ENCODE results near the gene APP.

The APP gene

DNA sequence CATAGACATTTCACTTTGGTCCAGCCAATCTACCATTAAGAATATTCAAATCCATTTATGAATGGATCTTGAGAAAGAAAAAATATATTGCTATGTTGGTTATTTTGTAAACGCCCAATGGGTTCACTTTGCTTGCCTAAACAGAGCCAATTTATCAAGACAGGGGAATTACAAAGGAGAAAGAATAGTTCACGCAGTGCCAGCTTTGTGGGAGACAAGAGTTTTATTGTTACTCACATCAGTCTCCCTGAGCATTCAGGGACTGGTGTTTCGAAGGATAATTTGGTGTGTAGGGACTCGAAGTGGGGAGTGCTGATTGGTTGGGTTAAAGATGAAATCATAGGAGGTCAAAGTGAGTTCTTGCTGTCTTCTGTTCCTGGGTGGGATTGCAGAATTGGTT lies 300.5 kb downstream of the APP start:
- peaks cover 3% of the 10 kb centered on the region for H3K4me1 ChIP-seq (ENCODE audit: control insufficient read depth, insufficient read depth, low read length)
- no peak overlapping the region for H3K9ac ChIP-seq (ENCODE audit: low read length)
- H3K4me3 ChIP-seq (ENCODE audit: low read length): no peak overlapping the region
- H3K9me3 ChIP-seq (ENCODE audit: control insufficient read depth, low read length): no peaks in the 10 kb centered on the region
- H3K36me3 ChIP-seq (ENCODE audit: control insufficient read depth, insufficient read depth, low read length): no peaks in the 10 kb centered on the region
- no peaks in the 10 kb centered on the region for H3K27me3 ChIP-seq (ENCODE audit: control insufficient read depth, insufficient read depth, low read length)

DNA sequence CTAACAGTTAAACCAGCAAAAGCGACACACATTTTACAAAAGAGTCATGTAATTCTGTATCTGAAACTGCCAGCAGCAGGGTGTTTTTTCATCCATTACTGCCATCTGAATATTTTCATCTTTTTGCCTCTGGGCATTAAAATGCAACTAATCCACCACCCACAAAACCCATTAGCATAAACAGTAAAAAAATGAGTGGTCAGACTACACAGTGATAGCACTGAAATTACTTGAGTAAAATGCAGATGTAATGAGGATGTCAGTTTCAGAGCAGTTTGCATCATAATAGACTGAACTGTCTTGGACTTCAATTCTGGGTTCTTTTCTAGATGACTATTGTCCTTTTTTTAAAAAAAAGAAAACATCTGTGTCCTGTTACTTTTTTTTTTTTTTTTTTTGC lies 303.5 kb downstream of the APP start:
- H3K9ac ChIP-seq (ENCODE audit: low read length): no peak overlapping the region
- H3K36me3 ChIP-seq (ENCODE audit: control insufficient read depth, insufficient read depth, low read length): no peaks in the 10 kb centered on the region
- H3K9me3 ChIP-seq (ENCODE audit: control insufficient read depth, low read length): no peaks in the 10 kb centered on the region
- H3K27me3 ChIP-seq (ENCODE audit: control insufficient read depth, insufficient read depth, low read length): no peaks in the 10 kb centered on the region
- H3K4me1 ChIP-seq (ENCODE audit: control insufficient read depth, insufficient read depth, low read length): no peaks in the 10 kb centered on the region
- H3K4me3 ChIP-seq (ENCODE audit: low read length): no peak overlapping the region

DNA sequence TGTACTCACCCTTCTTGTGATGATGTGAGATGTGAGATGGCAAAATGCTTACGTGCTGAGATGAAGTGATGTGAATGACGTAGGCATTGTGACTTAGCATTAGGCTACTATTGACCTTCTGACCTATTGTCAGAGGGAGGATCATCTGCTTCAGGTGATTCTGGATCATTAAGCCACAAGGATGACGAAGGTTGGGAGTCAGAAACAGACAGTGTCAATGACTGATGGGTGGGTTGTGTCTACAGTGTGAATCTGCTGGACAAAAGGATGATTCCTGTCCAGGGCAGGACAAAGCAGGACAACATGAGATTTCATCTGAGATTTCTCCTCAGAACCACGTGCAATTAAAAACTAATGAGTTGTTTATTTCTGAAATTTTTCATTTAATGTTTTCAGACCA lies 306.8 kb downstream of the APP start:
- Histone ChIP-seq H3K9ac (ENCODE audit: low read length) (no peak overlapping the region), H3K27me3 (ENCODE audit: control insufficient read depth, insufficient read depth, low read length) (no peaks in the 10 kb centered on the region), H3K36me3 (ENCODE audit: control insufficient read depth, insufficient read depth, low read length) (no peaks in the 10 kb centered on the region), H3K4me1 (ENCODE audit: control insufficient read depth, insufficient read depth, low read length) (no peaks in the 10 kb centered on the region), H3K9me3 (ENCODE audit: control insufficient read depth, low read length) (no peaks in the 10 kb centered on the region), H3K4me3 (ENCODE audit: low read length) (no peak overlapping the region)

DNA sequence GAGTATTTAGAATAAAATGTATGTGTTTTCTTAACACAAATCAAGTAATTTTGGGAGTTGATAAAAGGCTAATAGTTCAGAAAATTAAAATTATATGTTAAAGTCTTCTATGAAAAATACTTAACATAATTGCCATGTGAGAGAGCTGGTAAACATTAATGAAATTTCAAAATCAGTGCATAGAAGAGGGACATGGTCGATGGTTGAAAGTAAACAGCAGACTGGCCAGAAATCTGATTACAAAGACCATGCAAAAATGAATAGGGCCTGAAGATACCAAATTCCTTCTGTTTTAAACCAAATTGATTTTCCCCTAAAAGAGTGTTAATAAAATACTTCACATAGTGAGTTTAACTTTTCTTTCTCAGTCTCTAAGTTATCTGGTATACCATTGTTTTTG lies 307.5 kb downstream of the APP start:
- Histone ChIP-seq H3K4me3 (ENCODE audit: low read length) (no peak overlapping the region), H3K36me3 (ENCODE audit: control insufficient read depth, insufficient read depth, low read length) (no peaks in the 10 kb centered on the region), H3K4me1 (ENCODE audit: control insufficient read depth, insufficient read depth, low read length) (no peaks in the 10 kb centered on the region), H3K9ac (ENCODE audit: low read length) (no peak overlapping the region), H3K9me3 (ENCODE audit: control insufficient read depth, low read length) (no peaks in the 10 kb centered on the region), H3K27me3 (ENCODE audit: control insufficient read depth, insufficient read depth, low read length) (no peaks in the 10 kb centered on the region)

DNA sequence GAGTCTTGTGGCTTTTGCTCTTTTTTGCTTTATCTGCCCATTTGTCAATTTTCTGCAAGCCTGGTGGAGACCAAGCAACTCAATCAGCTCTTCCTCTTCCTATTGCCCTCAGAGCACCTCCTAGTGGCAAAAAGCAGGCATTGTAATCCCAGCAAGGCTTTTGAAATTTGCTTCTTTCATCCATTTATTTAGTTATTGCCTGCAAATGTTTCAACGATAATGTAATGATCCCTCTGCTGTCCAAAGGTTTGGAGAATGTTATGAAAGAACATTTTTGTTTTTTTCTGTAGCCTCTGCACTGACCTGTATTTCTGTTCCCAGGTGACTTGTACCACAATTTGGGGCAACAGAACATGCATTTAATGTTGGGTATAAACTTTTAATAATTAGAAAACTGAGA lies 308.0 kb downstream of the APP start:
- H3K36me3 ChIP-seq (ENCODE audit: control insufficient read depth, insufficient read depth, low read length): no peaks in the 10 kb centered on the region

DNA sequence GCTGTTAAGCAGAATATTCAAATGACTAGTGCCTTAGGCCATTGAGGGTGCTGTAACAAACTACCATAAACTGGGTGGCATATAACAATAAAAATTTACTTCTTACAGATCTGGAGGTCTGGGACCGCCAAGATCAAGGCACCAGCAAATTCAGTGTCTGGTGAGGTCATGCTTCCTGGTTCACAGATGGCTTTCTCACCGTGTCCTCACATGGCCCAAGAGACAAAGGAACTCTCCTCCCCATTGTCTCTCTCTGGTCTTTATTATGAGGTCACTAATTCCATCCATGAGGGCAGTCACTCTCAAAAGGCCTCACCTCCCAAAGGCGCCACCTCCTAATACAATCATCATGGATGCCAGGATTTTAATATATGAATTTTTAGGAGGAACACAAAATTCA lies 308.5 kb downstream of the APP start:
- Histone ChIP-seq H3K9ac (ENCODE audit: low read length) (no peak overlapping the region), H3K27me3 (ENCODE audit: control insufficient read depth, insufficient read depth, low read length) (no peaks in the 10 kb centered on the region), H3K4me3 (ENCODE audit: low read length) (no peak overlapping the region), H3K4me1 (ENCODE audit: control insufficient read depth, insufficient read depth, low read length) (no peaks in the 10 kb centered on the region), H3K9me3 (ENCODE audit: control insufficient read depth, low read length) (no peaks in the 10 kb centered on the region), H3K36me3 (ENCODE audit: control insufficient read depth, insufficient read depth, low read length) (no peaks in the 10 kb centered on the region)

More for the DNA sequence above, 308.0 kb downstream of the APP start:
- Histone ChIP-seq H3K4me1 (ENCODE audit: control insufficient read depth, insufficient read depth, low read length) (no peaks in the 10 kb centered on the region), H3K9ac (ENCODE audit: low read length) (no peak overlapping the region), H3K4me3 (ENCODE audit: low read length) (no peak overlapping the region), H3K9me3 (ENCODE audit: control insufficient read depth, low read length) (no peaks in the 10 kb centered on the region), H3K27me3 (ENCODE audit: control insufficient read depth, insufficient read depth, low read length) (no peaks in the 10 kb centered on the region)

DNA sequence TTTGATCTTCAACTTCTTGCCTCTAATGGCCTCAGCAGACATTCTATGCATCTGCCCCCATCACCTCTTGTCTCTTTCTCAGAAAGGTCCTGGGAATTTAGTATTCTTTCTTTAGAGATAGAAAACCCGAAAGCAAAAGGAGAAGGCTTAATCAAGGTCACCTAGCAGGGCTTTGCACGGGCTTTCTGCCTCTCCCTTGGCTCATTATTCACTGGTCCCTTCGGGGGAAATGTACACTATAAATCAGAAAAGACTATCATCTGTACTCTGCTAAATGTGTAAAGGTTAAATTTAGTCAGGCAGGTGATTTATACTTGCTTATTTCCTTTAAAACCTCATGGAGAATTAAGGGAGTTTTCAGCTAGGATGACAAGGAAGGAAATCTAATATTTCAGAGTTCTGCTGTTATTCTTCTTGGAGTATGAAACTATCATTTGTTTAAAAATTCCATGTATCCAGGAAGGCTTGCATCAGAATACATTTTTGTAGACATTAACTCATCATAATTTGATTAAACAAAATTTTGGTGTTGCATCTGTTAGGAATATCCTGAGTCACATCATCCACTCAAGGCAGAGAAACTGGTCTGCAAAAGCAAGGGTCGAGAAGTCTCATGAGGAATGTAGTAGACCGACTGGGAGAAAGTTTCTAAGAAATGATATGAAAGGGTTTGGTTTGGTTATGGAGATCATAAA lies 311.2 kb downstream of the APP start:
- no peaks in the 10 kb centered on the region for H3K36me3 ChIP-seq (ENCODE audit: control insufficient read depth, insufficient read depth, low read length)
- H3K27me3 ChIP-seq (ENCODE audit: control insufficient read depth, insufficient read depth, low read length): no peaks in the 10 kb centered on the region
- no peak overlapping the region for H3K4me3 ChIP-seq (ENCODE audit: low read length)
- no peaks in the 10 kb centered on the region for H3K9me3 ChIP-seq (ENCODE audit: control insufficient read depth, low read length)
- H3K9ac ChIP-seq (ENCODE audit: low read length): no peak overlapping the region
- H3K4me1 ChIP-seq (ENCODE audit: control insufficient read depth, insufficient read depth, low read length): no peaks in the 10 kb centered on the region

DNA sequence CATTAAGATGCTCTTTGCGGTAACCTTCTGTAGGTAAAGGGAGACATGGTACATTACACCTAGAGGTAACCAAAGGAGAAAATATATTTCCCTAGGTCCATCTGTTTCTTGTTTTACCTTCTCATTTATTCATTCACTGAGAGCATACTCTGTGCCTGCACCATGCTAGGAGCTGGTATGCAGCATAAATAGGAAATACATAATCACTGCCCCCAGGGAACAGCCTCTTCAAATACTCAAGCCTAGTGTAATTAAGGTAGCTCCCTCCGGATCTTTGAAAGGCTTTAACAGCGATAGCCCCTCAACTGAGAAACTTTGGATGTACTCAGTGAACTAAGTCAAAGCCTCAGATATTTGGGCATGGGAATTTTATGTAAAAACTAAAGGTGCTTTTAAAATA lies 312.2 kb downstream of the APP start:
- Histone ChIP-seq H3K27me3 (ENCODE audit: control insufficient read depth, insufficient read depth, low read length) (no peaks in the 10 kb centered on the region), H3K9me3 (ENCODE audit: control insufficient read depth, low read length) (no peaks in the 10 kb centered on the region), H3K9ac (ENCODE audit: low read length) (no peak overlapping the region), H3K36me3 (ENCODE audit: control insufficient read depth, insufficient read depth, low read length) (no peaks in the 10 kb centered on the region), H3K4me1 (ENCODE audit: control insufficient read depth, insufficient read depth, low read length) (no peaks in the 10 kb centered on the region), H3K4me3 (ENCODE audit: low read length) (no peak overlapping the region)

DNA sequence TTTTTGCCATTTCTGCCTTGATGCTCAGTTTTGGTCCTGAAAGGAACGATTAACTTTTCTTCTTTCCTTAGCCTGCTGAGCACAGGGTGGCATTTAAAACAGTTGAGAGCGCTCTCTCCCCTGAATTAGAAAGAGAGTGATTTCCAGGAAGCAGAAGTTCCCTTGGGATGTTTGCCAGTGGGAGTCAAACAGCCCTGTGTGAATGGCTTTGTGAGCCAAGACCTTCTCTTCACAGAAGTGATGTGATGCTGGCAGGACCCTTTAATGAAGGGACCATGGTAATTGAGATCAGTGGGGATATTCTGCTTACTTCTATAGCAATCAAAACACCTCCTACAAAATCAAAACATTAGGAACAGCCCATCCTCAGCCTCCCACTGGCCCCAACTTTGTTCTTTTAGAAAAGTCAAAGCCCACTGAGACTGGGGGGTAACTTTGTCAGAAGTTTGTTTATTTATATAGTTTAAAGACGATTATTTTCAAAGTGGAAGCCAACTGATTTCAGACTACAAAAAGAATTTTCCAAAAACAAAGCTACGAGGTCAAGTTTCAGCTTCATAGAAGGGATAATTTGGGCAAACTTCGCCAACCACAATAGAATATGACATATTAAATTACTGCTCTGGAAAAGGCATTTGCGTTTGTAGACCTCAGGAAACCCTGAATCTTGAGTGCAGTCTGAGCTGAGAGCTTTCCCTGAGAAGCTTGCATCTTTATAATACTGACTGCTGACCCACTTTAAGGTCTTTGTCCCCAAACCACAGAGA lies 313.1 kb downstream of the APP start:
- no peak overlapping the region for H3K9ac ChIP-seq (ENCODE audit: low read length)
- H3K9me3 ChIP-seq (ENCODE audit: control insufficient read depth, low read length): no peaks in the 10 kb centered on the region
- H3K27me3 ChIP-seq (ENCODE audit: control insufficient read depth, insufficient read depth, low read length): no peaks in the 10 kb centered on the region
- no peaks in the 10 kb centered on the region for H3K36me3 ChIP-seq (ENCODE audit: control insufficient read depth, insufficient read depth, low read length)
- no peak overlapping the region for H3K4me3 ChIP-seq (ENCODE audit: low read length)
- H3K4me1 ChIP-seq (ENCODE audit: control insufficient read depth, insufficient read depth, low read length): no peaks in the 10 kb centered on the region

DNA sequence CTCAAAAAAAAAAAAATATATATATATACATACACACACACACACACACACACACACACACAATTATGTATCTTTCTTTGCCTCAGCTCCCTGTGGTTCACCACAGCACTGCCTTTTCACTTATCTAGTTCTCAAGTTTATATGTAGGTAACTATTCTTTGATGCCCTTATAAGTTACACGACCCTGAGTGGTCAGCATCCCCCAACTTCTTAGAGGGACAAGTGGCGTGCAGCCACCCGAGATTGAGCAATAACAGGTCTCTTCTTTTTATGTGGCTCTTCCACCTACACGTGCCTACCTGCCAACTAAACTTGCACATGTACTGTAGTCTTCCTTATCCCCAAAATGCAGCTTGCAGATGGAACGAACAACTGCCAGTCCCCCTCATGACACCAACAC lies 315.0 kb downstream of the APP start:
- Histone ChIP-seq H3K27me3 (ENCODE audit: control insufficient read depth, insufficient read depth, low read length) (no peaks in the 10 kb centered on the region), H3K4me3 (ENCODE audit: low read length) (no peak overlapping the region), H3K9me3 (ENCODE audit: control insufficient read depth, low read length) (no peaks in the 10 kb centered on the region), H3K9ac (ENCODE audit: low read length) (no peak overlapping the region), H3K4me1 (ENCODE audit: control insufficient read depth, insufficient read depth, low read length) (no peaks in the 10 kb centered on the region), H3K36me3 (ENCODE audit: control insufficient read depth, insufficient read depth, low read length) (no peaks in the 10 kb centered on the region)

DNA sequence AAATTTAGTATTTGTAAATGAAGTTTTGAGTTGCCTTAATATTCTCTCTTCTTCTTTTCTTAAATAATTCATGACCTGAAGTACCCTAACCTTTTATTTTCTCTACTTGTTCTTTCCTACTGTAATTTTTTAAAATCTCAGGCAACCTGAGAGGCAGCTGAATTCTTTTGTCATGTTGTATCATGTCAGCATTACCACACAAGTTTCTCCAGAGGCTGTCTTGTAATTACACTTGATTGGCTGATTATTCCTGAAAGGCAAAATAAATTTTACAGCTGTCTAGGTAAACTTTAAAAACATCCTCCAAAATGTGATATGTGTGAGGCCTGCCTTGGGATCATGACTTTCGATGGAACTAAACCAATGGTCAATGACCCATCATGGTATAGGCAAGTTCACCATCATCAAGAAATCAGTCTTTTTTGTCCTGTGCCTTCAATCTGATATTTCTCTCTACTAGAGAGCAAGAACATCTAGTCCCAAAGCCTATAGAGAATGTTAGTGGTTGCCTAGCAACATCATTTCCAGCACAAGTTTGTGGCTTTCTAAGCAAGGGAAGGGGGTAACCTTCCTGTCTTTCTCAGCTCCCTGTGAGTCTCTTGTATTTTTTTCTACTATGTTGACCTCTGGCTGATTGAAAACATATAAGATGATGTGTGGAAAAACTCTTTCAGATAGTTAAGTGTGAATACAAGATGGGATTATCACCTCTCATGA lies 320.3 kb downstream of the APP start:
- no peak overlapping the region for H3K9ac ChIP-seq (ENCODE audit: low read length)
- no peaks in the 10 kb centered on the region for H3K27me3 ChIP-seq (ENCODE audit: control insufficient read depth, insufficient read depth, low read length)
- no peaks in the 10 kb centered on the region for H3K4me1 ChIP-seq (ENCODE audit: control insufficient read depth, insufficient read depth, low read length)
- no peaks in the 10 kb centered on the region for H3K9me3 ChIP-seq (ENCODE audit: control insufficient read depth, low read length)
- H3K36me3 ChIP-seq (ENCODE audit: control insufficient read depth, insufficient read depth, low read length): no peaks in the 10 kb centered on the region
- H3K4me3 ChIP-seq (ENCODE audit: low read length): no peak overlapping the region

DNA sequence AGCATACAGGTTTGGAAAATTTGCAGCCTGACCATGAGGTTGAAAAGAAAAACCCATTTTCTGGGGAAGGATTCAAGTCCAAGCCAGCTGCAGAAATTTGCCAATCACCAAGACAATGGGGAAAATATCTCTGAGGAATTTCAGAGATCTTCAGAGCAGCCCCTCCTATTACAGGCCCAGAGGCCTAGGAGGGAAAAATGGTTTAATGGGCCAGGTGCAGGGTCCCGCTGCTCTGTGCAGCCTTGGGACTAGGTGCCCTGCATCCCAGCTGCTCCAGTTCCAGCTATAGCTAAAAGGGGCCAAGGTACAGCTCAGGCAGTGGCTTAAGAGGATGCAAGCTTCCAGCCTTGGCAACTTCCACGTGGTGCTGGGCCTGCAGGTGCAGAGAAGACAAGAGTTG lies 322.3 kb downstream of the APP start:
- Histone ChIP-seq H3K36me3 (ENCODE audit: control insufficient read depth, insufficient read depth, low read length) (no peaks in the 10 kb centered on the region), H3K4me3 (ENCODE audit: low read length) (no peak overlapping the region), H3K4me1 (ENCODE audit: control insufficient read depth, insufficient read depth, low read length) (no peaks in the 10 kb centered on the region), H3K27me3 (ENCODE audit: control insufficient read depth, insufficient read depth, low read length) (no peaks in the 10 kb centered on the region), H3K9ac (ENCODE audit: low read length) (no peak overlapping the region), H3K9me3 (ENCODE audit: control insufficient read depth, low read length) (no peaks in the 10 kb centered on the region)

Measured in mucosa of stomach (tissue), 1 donor.